HG03460 (cell line): ENCODE results near the gene RAMAC.
"Not testable (repeated sequence)": the region's sequence is repeated elsewhere in the genome, so short reads cannot be mapped to it uniquely, and the experiment has no call there.

Source experiments
- ATAC-seq: cut with Tn5 transposase; IDR thresholded peaks from one replicate; pipeline ENCODE4 v1.9.1; 2021; ENCODE audit not compliant: unreplicated experiment

RAMAC gene

GRCh38 chr15:82966671-82967071, 19.3 kb upstream of the RAMAC start:
- peak; percentile 85 for ATAC-seq

GRCh38 chr15:82968066-82968465, 17.9 kb upstream of the RAMAC start:
- no peak for ATAC-seq

- no peak for ATAC-seq
Observed at GRCh38 chr15:82969353-82969752, 16.7 kb upstream of the RAMAC start.

DNA sequence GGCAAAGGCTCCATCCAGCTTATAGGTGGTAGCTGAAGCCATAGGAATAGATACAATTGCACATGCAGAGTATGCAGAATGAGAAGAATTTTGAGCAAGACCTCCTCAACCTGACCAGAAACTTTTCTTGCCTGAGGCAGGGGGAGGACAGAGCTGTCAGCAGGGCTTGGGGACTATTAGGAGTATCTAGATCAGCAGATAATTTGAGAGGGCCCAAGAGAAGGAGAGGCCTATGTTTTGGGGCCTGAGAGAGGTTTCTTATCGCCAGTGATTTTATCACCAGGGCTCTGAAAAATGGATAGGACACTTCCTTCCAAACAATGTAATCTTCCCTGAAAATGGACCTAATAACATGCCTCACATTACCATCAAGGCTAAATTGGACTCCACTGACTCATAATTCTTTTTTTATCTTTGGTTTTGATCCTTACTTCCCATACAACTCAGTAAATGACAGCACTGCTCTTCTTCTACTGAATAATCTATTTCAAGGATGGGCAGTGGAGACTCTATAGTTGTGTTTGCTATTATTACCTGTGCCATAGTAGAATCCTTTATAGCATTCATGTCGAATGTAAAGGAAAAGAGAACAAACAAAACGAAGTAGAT, 15.8 kb upstream of the RAMAC start:
- ATAC-seq, result no peak

DNA sequence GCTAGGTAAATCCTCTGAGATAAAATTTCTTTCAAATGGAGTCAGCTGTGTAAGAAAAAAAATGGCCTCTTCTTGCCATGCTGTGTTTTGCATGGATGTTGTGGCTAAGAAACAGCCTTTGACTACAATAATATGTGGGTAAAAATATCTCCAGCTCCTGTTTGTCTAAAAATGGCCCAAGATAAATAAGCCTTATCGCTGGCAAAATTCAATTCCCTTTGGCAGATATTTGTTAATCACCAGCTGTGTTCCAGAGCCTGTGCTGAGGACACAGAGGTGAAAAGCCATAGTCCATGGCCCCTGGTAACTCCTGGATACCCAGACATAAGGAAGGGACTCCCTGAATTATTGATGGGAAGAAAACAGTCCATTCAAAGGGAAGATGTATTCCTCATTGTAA, 15.3 kb upstream of the RAMAC start:
- ATAC-seq, result no peak

DNA sequence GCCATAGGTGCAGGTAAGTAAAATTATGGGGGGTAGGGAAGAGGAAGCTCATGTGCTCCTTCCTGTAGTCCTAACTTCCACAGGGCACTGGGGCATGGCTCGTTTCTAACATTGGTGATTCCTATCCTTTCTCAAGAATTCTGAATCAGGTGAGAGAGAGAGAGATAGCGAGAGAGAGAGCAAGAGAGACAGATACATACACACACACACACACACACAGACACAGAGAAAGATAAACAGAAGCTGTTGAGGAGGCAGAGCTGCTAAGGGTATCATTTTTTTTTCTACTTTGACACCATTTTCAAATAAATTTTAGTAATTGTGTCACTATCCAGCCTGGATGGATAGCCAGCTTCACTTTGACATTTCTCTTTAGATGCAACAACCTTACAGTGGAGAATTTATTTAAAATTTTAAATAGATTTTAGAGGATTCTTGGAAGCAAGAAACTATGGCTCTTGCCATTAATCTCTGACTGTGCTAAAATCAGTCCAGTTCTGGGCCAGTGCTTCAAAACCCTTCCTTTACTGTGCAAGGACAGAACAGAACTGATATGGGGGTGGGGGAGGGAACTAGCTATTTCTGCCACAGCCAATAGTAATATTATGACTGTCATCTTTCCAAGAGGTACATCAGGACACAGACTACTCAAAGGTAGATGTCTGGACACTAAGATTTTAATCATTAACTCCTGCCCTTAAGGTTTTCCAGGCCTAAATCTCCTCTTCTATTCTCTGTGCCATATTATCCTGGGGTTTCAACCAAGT, 14.6 kb upstream of the RAMAC start:
- no peak for ATAC-seq

DNA sequence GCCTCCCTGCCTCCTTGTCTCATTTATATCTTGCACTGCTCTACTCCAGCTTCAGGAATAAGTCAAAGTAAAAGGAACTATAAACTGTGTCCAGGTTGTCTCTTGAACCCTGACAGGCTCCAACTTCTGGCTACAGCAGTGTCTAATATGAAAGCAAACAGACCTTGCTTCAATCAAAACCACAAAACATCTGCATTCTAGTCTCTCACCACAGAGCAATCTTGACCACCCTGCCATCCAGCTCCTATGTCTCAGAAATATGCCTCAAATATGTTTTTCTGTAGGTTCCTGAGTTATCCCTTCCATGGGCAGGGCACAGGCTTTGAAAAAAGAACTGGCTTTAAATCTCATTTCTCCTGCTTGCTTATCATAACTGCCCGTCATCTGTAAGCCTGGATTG, 13.0 kb upstream of the RAMAC start:
- ATAC-seq, result no peak

- no peak for ATAC-seq
Observed at GRCh38 chr15:82977076-82977475, 8.9 kb upstream of the RAMAC start.

GRCh38 chr15:82978438-82978837, 7.6 kb upstream of the RAMAC start:
- no peak for ATAC-seq

DNA sequence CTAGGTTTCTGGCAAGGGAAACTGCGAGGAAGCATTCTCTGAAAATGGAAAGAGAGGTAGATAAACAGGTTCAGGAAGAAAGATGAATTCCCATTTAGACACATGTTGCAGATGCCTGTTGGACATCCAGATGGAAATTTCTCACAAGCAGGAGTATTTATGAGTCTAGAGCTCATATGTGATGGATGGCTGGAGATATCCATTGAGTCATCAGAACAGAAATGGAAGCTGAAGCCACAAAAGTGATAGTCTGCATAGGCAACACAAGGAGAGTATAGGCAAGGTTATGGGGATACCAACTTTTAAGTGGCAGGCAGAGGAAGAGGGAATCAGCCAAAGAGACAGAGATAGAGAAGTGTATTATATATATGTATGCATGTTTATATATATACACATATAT, 6.3 kb upstream of the RAMAC start:
- no peak for ATAC-seq

GRCh38 chr15:82980981-82981380, 5.0 kb upstream of the RAMAC start:
- ATAC-seq, result no peak

DNA sequence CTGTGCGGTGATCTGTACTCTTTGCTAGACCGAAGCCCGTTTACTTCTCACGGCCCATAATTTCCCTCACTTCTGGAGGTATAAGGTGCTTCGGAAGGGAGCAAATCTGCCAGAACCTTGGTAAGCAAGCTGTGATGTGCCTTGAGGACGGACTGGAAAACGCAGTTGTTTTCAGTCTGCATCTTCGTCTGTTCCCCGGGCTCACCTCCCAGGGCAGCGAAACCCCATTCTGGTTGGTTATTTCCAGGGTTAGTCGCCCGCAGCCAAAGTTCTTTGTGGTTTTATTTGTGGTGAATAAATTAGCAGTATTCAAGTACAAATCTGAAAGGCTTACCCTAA, 401 bp downstream of the RAMAC start:
- peak; percentile 24 for ATAC-seq

DNA sequence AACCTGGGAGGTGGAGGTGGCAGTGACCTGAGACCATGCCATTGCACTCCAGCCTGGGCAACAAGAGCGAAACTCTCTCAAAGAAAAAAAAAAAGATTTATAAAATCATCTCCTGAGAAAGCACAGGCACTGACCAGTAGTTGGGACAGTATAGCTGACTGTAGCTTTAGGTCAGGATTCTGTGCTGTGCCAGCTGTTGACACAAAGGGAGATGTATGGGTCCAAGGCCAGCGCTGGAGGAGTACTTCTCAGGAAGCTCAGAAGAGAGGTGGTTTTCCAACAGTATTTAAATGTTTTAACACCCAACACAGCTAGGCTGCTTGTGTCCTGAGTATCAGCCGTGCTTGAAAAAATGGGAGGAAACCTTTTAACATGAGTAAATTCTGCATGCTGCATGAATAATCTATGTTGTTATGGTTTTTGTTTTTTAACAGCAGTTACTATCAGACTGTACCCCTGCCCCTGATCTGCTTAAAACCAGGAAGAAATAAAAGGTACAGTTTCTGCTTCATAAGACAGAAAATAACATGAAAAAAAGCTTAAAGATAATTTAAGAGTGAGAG, 6.5 kb downstream of the RAMAC start:
- no peak for ATAC-seq

DNA sequence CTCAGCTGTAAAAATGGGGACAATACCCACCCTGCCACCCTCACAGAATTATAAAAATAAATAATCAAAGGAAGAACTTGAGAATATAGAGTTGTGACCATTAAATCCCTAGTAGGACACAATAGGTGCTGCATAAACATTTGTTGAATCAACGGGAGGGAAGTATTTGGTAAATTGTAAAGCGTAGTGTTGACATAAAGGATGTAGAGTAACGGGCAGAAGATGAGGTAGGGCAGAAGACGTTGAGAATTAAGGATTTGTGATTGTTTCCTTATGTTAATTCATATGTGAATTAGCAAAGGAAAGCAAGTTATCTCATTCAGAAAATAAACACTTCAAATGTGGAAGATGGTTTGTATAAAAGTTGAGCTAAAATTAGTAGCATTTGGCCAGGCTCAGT, 7.1 kb downstream of the RAMAC start:
- no peak for ATAC-seq

DNA sequence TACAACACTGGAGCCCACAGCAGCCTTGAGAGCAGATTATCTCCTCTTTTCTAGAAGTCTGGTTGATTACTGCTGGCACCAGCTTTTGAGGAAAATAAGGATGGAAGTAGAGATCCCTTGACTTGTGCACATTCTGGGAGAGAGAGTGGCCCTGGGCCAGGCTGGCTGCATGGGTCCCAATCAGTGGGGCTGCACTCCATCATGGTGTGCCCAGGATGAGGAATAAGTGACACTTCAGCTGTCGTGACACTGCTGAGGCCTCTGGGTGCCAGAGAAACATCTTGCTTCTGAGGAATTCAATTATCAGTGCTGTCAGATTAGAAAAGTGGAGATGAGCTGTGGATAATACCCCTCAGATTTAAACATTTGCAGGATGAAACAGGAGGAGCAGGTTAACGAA, 9.1 kb downstream of the RAMAC start:
- no peak for ATAC-seq

GRCh38 chr15:82995938-82996337, 9.9 kb downstream of the RAMAC start:
- ATAC-seq, result no peak

DNA sequence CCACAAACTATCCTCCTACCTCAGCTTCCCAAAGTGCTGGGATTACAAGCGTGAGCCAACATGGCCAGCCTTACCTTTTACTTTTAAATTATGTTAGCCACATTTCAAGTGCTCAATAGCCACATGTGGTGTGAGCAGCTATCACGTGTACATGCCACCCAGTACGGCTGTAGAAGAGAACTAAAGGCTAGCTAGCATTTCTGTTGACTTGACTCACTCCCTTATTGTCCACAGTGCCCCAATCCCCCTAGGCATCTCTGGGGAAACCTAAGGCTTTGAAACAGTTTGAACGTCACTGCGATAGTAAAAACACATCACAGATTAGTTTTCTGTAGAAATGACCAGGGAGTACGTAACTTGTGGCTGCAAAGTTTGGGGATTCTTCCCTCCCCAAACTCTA, 13.4 kb downstream of the RAMAC start:
- no peak for ATAC-seq

DNA sequence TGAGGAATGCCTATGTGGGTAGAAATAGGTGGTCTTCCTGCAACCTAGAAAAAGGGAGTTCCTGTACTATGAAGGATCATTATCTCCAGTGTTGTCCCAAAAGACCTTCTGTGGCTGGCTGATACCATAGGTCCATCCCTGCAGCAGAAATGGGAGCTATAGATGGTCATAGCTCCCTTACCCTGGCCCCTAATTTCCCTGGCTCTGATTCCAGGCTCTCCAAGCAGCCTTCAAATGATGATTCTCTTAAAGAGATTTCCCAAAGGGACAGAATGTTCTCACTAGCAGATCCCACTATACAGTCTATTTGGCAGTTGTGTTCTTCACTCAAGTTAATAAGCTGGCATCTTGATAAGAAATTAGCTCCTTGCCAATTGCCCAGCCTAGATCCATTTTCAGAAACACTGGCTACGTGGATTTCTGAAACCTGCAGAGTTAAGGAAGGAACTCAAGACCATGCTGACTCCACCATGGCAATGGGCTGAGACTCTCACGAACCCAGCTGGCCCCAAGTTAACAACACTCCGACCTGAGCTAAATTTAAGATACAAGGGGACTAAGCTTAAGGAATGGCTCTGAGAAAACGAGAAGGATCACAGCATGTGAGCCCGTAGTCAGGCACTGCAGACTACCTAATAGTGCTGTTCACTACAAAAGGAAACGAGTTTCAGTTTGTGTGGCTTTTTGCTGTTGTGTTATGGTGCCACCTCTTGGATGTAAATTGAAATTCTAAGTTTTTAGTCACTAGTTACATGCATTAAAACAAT, 14.1 kb downstream of the RAMAC start:
- peak; percentile 81 for ATAC-seq

- not testable (repeated sequence) for ATAC-seq
Observed at GRCh38 chr15:83000672-83001031, 14.6 kb downstream of the RAMAC start.

DNA sequence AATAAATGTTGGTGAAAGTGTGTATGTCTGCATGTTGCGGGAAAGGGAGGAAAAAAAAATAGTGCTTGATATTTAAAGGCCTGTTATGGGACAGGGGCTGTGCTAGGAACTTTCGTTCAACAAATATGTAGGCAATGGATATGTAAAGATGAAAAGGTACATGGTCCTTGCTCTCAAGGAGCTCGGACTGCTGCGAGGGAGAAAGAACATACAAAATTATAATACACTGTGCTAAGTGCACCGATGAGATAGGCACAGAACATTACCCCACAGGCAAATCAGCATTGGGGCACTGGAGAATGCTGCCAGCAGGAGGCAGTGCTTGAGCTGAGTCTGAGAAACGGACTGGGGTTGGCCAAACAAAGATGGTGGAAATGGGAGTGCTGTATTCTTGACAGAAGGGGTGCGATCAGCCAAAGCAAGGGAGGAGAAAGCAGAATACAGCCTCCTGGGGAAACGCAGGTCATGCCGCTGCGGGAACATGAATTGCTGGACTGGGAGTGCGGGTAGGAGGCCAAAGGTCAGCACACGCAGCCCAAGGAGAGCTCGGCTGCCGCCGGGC, 24.8 kb downstream of the RAMAC start:
- peak; percentile 59 for ATAC-seq

DNA sequence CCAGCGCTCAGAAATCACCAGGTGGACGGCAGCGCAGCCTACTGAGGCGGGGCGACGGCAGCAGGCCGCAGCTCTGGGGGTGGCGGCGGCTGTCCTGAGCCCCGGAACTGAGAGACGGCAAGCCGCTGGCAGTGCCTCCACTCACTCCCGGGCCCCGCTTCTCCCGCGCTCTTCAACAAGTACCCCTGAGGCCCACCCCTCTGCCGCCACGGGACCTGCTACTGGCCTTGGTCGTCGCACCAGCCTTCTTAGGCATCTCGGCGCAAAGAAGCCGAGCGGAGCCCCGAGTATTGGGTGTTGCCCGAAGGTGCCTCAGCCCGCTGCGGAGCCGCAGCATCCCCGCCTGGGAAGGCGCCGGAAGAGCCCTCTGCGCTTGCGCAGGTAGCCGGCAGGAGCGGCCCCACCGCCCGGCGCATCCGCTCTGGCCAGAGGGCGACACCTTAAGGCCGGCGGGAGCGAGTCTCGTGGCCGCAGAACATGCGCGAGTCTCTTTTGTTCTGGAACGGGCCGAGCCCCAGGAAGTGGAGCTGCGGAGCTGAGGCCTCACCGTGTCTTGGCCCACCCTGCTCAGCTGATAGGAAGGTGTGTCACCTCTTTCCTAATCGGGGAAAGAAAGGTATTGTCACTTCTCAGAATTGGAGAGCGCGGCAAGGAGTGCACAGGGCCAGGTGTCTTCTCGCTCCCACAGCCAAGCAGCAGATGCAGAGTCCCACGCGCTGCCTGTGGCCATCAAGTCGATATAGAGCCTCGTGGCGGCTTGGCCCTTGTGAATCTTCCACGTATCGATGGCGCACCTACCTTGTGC, 25.5 kb downstream of the RAMAC start, which contains the start of gene C15orf40:
Gene C15orf40, minus strand, starts transcription at position 369 of the 805 bp plus-strand sequence. Its CDS starts 32 bp downstream, at position 337.
- ATAC-seq, result peak; percentile 90
